ENCODE results near the gene SAP30BP. TPM values are rescaled to one million over a fixed set of nuclear protein-coding genes. Genes with fewer than 3 reads are reported as not detected.
"Not testable (repeated sequence)": the region's sequence is repeated elsewhere in the genome, so short reads cannot be mapped to it uniquely, and the experiment has no call there.

Gene SAP30BP
- total RNA-seq, 4 donors from 2014 or later: 33.9 to 72.7 (median 44.4) TPM

DNA sequence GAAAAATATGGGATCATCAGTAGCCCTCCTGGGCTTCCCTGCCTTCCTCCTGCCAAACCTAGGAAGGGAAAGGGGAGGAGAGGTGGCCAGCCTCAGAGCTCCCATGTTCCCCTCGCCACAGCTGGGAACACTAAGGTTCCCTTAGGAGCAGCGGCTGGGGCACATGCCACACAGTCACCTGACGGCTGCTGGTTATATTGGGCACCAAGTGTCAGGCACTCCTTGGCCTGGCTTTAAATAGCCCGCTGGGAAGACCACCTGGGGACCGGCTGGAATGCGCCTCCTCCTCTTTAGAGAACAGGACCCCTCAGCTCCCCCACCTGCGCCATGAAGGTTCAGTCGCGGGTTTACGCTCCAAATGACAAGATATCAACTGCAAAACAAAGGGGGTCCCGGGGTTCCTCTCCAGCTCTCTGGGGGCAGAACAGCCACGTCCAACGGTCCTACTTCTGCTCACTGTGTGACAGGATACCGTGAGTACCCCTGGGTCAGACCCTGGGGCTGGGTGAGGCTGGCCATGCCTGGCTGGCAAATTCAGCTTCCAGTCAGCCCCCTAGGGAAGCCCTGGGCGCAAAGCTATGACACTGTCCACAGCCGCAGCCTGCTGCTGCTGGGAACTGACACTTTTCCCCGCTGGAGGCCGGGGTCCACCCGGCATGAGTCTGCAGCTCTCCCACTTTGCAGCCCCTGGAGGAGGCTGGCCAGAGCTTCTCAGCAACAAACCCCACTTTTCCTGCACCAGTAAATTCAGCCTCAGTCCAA, 30.6 kb upstream of the SAP30BP start:
- WGBS, 2 donors: 84 to 93% methylated on average over 12 to 15 of the region's 19 CpGs
- peaks cover 0 to 42% (median 0%) of the 10 kb centered on the region in 3 donors for H3K36me3 ChIP-seq
- H3K4me3 ChIP-seq: no peak overlapping the region
- peaks cover 20 to 69% (median 20%) of the 10 kb centered on the region in 3 donors for H3K4me1 ChIP-seq
- H3K27ac ChIP-seq: peak overlapping the region in 1 of 4 donors; percentile 5
- intact Hi-C loops (cut with DNase I): no loop called here
- no peak for TF ChIP-seq POLR2A (IDR thresholded peaks at IDR 0.05)
- TF ChIP-seq, protein P1, sequence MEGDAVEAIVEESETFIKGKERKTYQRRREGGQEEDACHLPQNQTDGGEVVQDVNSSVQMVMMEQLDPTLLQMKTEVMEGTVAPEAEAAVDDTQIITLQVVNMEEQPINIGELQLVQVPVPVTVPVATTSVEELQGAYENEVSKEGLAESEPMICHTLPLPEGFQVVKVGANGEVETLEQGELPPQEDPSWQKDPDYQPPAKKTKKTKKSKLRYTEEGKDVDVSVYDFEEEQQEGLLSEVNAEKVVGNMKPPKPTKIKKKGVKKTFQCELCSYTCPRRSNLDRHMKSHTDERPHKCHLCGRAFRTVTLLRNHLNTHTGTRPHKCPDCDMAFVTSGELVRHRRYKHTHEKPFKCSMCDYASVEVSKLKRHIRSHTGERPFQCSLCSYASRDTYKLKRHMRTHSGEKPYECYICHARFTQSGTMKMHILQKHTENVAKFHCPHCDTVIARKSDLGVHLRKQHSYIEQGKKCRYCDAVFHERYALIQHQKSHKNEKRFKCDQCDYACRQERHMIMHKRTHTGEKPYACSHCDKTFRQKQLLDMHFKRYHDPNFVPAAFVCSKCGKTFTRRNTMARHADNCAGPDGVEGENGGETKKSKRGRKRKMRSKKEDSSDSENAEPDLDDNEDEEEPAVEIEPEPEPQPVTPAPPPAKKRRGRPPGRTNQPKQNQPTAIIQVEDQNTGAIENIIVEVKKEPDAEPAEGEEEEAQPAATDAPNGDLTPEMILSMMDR (IDR thresholded peaks at IDR 0.05): no peak
- H3K27me3 ChIP-seq: no peaks in the 10 kb centered on the region
- no peak for DNase-seq
- H3K9me3 ChIP-seq: no peaks in the 10 kb centered on the region

DNA sequence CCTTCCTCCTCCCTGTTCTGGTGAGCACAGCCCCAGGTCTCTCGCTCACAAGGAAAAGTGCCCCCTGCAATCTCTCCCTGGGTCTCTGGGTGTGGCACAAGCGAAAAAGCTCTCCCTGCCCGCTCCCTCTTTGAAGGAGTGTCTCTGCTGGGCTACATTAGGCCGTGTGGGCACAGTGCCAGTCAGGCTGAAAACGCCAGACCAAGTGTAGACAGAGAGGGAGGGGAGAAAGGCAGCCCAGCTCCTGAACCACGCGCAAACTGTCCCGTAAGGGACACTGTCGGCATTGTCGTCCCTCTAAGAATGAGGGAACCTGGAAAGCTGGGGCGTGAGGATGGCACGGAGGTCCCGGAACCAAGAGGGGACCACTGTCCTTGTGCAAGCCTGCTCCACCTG, 30.0 kb upstream of the SAP30BP start:
- Histone ChIP-seq H3K4me1 (peaks cover 20 to 75% (median 24%) of the 10 kb centered on the region in 3 donors), H3K27me3 (no peaks in the 10 kb centered on the region), H3K9me3 (no peaks in the 10 kb centered on the region), H3K36me3 (peaks cover 0 to 37% (median 0%) of the 10 kb centered on the region in 3 donors), H3K27ac (no peak overlapping the region), H3K4me3 (no peak overlapping the region)
- intact Hi-C loops (cut with DNase I): no loop called here
- WGBS, 2 donors: 94 to 100% methylated on average over 3 of the region's 13 CpGs
- TF ChIP-seq, protein P1 (IDR thresholded peaks at IDR 0.05): no peak
- TF ChIP-seq POLR2A (IDR thresholded peaks at IDR 0.05): no peak
- no peak for DNase-seq

- Histone ChIP-seq H3K9me3 (no peaks in the 10 kb centered on the region), H3K36me3 (peaks cover 0 to 34% (median 0%) of the 10 kb centered on the region in 3 donors), H3K4me1 (peaks cover 20 to 76% (median 26%) of the 10 kb centered on the region in 3 donors), H3K27me3 (no peaks in the 10 kb centered on the region), H3K27ac (no peak overlapping the region), H3K4me3 (no peak overlapping the region)
- intact Hi-C loops (cut with DNase I): no loop called here
- 92 to 96% methylated on average over 4 of the region's 7 CpGs for WGBS, 2 donors
- DNase-seq: no peak
- TF ChIP-seq, protein P1 (IDR thresholded peaks at IDR 0.05): no peak
- no peak for TF ChIP-seq POLR2A (IDR thresholded peaks at IDR 0.05)
Measured at GRCh38 chr17:75637551-75637950, 29.6 kb upstream of the SAP30BP start.

DNA sequence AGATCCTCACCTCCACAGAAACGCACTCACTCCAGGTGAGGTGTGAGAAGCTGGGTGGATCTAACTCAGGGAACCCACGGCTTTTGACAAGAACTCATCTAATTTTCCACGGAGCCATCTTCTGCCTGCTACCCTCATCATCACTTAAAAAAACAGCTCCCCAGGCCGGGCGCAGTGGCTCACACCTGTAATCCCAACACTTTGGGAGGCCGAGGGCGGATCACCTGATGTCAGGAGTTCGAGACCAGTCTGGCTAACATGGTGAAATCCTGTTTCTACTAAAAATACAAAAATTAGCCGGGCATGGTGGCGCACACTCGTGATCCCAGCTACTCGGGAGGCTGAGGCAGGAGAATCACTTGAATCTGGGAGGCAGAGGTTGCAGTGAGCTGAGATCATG, 29.1 kb upstream of the SAP30BP start:
- H3K4me3 ChIP-seq; DNase-seq; H3K27me3 ChIP-seq; intact Hi-C loops (cut with DNase I); H3K9me3 ChIP-seq: not testable (repeated sequence)
- 84 to 89% methylated on average over 9 of the region's 12 CpGs for WGBS, 2 donors
- H3K36me3 ChIP-seq: peaks cover 0 to 34% (median 0%) of the 10 kb centered on the region in 3 donors
- peaks cover 20 to 76% (median 29%) of the 10 kb centered on the region in 3 donors for H3K4me1 ChIP-seq
- peak overlapping the region in 2 of 4 donors; percentile 85 to 89 for H3K27ac ChIP-seq

- H3K27ac ChIP-seq: peak overlapping the region; percentile 63 to 89 (median 81)
- H3K4me1 ChIP-seq: peaks cover 18 to 76% (median 29%) of the 10 kb centered on the region in 3 donors
- peaks cover 0 to 34% (median 0%) of the 10 kb centered on the region in 3 donors for H3K36me3 ChIP-seq
- H3K9me3 ChIP-seq: no peaks in the 10 kb centered on the region
- WGBS, 2 donors: 100% methylated on average over 1 of the region's 13 CpGs
- H3K4me3 ChIP-seq: peak overlapping the region in 2 of 4 donors; percentile 48 to 49
- intact Hi-C loops (cut with DNase I): no loop called here
- TF ChIP-seq POLR2A (IDR thresholded peaks at IDR 0.05): no peak
- TF ChIP-seq, protein P1 (IDR thresholded peaks at IDR 0.05): no peak
- H3K27me3 ChIP-seq: no peaks in the 10 kb centered on the region
- DNase-seq: no peak
Measured at GRCh38 chr17:75638893-75639292, 28.2 kb upstream of the SAP30BP start.

Data from esophagus squamous epithelium (tissue), 5 donors.